ENCODE results near the gene GDPGP1. TPM values are rescaled to one million over a fixed set of nuclear protein-coding genes. Genes with fewer than 3 reads are reported as not detected.
A peak's percentile ranks its signal among the peaks of the same experiment; 100 is the strongest.

GDPGP1 gene
- polyA plus RNA-seq, 1 donor from 2014 or later, result 4.3 TPM

GRCh38 chr15:90262426-90262825 is 28.4 kb downstream of the GDPGP1 start:
- Histone ChIP-seq H3K4me2 (ENCODE audit: low read length) (no peak overlapping the region), H2AFZ (ENCODE audit: low read depth, low read length) (no peak overlapping the region), H3K4me3 (ENCODE audit: low read length) (no peak overlapping the region), H3K79me2 (replicated peaks; ENCODE audit: insufficient read depth, low read length) (peaks cover 17% of the 10 kb centered on the region), H3K9ac (ENCODE audit: low read length) (no peak overlapping the region), H3K27ac (ENCODE audit: low read length) (no peak overlapping the region), H3F3A (ENCODE audit: insufficient read depth, low read length, poor library complexity, severe bottlenecking) (peaks cover 3% of the 10 kb centered on the region), H3K9me2 (ENCODE audit: insufficient read depth, low read length) (no peaks in the 10 kb centered on the region), H3K27me3 (ENCODE audit: insufficient read depth, low read depth, low read length) (no peaks in the 10 kb centered on the region), H3K9me3 (ENCODE audit: low read length) (no peaks in the 10 kb centered on the region), H3K36me3 (ENCODE audit: insufficient read depth, low read length) (no peaks in the 10 kb centered on the region), H4K20me1 (ENCODE audit: insufficient read depth) (no peaks in the 10 kb centered on the region)
- TF ChIP-seq POLR2AphosphoS5 (IDR thresholded peaks at IDR 0.05) (no peak), TAF1 (IDR thresholded peaks at IDR 0.05; ENCODE audit: low read depth) (no peak)

GRCh38 chr15:90264671-90265070 is 30.7 kb downstream of the GDPGP1 start:
- Histone ChIP-seq H3K9ac (ENCODE audit: low read length) (peak overlapping the region; percentile 92), H3K4me2 (ENCODE audit: low read length) (peak overlapping the region; percentile 95), H4K20me1 (ENCODE audit: insufficient read depth) (peaks cover under 1% of the 10 kb centered on the region), H3K27ac (ENCODE audit: low read length) (peak overlapping the region; percentile 94), H3K9me3 (ENCODE audit: low read length) (no peaks in the 10 kb centered on the region), H3K36me3 (ENCODE audit: insufficient read depth, low read length) (no peaks in the 10 kb centered on the region), H3K4me3 (ENCODE audit: low read length) (peak overlapping the region; percentile 78), H3K27me3 (ENCODE audit: insufficient read depth, low read depth, low read length) (no peaks in the 10 kb centered on the region), H3K9me2 (ENCODE audit: insufficient read depth, low read length) (no peaks in the 10 kb centered on the region), H3K79me2 (replicated peaks; ENCODE audit: insufficient read depth, low read length) (peaks cover 38% of the 10 kb centered on the region), H2AFZ (ENCODE audit: low read depth, low read length) (peak overlapping the region; percentile 74), H3F3A (ENCODE audit: insufficient read depth, low read length, poor library complexity, severe bottlenecking) (peaks cover 3% of the 10 kb centered on the region)
- TF ChIP-seq EP300 (conservative IDR thresholded peaks at IDR 0.05; ENCODE audit: poor library complexity, severe bottlenecking) (no peak), SMC3 (conservative IDR thresholded peaks at IDR 0.05; ENCODE audit: poor library complexity) (no peak), CTCF (IDR thresholded peaks at IDR 0.05; ENCODE audit: poor library complexity, severe bottlenecking) (no peak), TAF1 (IDR thresholded peaks at IDR 0.05; ENCODE audit: low read depth) (no peak), REST (IDR thresholded peaks at IDR 0.05; ENCODE audit: borderline replicate concordance) (no peak), RAD21 (conservative IDR thresholded peaks at IDR 0.05) (no peak), MXI1 (conservative IDR thresholded peaks at IDR 0.05; ENCODE audit: poor library complexity, severe bottlenecking) (no peak), EZH2 (IDR thresholded peaks at IDR 0.05; ENCODE audit: borderline replicate concordance, insufficient read depth, low read length, poor library complexity, severe bottlenecking) (no peak), POLR2AphosphoS5 (IDR thresholded peaks at IDR 0.05) (no peak)

Data from neural cell (in vitro differentiated cells).